GM12864 (cell line): ENCODE results near the gene POTEH.
"Not testable (repeated sequence)": the region's sequence is repeated elsewhere in the genome, so short reads cannot be mapped to it uniquely, and the experiment has no call there.

ENCODE experiments used
- DNase-seq: peaks from one replicate; pipeline ENCODE4 v3.0.0-alpha.2; 2011; ENCODE audit warnings: low read depth
- H3K4me3 ChIP-seq: 2 replicates; pipeline ENCODE4 v1.5.1; 2011; ENCODE audit warnings: mild to moderate bottlenecking, low read depth, low read length, control low read depth

The POTEH gene

DNA sequence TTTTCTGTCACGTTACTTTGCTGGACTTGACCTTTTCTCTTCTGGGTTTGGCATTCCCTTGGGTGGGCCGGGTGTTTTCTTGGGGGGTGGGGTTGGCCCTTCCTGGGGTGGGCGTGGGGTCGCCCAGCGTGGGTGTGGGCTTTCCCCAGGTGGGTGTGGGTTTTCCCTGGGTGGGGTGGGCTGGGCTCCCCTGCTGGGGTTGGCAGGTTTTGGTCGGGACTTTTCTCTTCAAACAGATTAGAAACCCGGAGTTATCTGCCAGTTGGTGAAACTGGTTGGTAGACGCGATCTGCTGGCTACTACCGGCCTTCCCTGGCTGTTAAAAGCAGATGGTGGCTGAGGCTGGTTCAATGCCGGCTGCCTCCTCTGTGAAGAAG, at the start of gene POTEH:
Gene POTEH, plus strand, starts transcription at position 278 of the 377 bp plus-strand sequence. Its CDS starts 52 bp downstream, at position 330.
- not testable (repeated sequence) for DNase-seq, H3K4me3 ChIP-seq

DNA sequence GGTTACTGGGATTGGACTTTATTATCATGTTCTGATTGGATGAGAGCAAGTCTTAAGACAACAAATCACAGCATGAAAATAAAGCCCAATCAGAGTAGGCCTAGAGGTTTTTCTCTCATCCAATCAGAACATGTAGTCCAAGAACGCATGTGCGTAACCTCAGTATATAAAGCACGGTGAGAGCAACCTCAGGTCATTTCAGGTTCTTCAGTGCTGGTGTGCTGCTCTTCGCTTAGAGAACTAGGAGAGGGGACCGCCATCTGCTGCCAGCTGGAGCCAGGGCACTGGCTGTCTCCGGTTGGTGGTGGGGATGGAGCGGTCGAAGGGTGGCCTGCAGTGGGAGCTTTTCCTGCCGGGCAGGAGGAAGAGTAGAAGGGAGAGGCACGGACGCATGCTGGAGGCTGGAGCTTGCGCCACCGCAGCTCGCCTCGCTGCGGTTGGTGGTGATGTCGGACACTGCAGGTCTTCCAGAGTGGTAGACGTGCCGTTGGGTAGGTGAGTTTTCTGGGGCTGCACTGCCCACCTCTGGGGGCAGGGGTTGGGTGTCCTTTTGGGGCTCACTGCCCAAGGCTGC, 47.5 kb upstream of the POTEH start:
- not testable (repeated sequence) for DNase-seq, H3K4me3 ChIP-seq

DNA sequence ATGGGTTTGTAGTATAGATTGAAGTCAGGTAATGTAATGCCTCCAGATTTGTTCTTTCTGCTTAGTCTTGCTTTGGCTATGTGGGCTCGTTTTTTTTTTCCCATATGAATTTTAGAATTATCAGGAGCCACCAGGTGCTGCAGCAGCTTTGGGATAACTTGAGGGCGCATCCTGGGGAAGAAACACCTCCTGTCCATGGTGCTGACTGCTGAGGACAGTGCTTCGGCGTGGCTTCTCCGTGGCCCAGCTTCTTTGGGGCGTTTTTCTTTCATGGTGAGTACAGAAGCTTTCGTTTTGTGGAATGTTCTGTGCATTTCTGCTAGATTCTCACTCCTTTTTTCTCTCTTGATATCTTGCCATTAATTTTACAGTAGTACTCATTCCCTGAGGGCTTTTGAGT, 37.9 kb upstream of the POTEH start:
- not testable (repeated sequence) for DNase-seq, H3K4me3 ChIP-seq

DNA sequence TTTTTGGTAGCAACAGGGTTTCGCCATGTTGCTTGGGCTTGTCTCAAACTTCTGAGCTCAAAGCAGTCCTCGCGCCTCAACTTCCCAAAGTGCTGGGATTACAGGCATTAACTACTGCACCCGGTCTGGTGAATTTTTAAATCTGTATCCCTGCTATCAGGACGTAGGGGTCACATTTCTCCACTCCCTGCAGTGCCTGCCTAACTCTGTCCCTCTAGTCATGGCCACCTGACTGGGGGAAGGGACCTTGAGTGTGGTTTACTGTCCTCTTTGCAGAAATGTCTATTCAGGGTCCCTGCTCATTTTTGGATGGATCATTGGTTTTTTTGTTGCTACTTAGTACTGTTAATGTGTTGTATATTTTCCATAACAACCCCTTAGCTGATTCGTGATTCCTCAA, 37.1 kb upstream of the POTEH start:
- not testable (repeated sequence) for DNase-seq, H3K4me3 ChIP-seq

DNA sequence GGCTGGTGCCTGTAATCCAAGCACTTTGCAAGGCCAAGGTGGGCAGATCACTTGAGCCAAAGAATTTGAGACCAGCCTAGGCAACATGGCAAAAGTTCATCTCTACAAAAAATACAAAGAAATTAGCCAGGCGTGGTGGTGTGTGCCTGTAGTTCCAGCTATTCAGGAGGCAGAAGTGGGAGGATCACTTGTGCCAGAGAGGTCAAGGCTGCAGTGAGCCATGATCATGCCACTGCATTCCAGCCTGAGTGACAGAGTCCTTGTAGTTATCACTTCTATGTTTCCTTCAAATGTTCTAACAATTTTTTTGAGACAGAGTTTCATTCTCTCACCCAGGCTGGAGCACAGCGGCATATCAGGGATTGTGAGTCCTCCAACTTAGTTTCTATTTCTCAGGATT, 36.6 kb upstream of the POTEH start:
- not testable (repeated sequence) for DNase-seq, H3K4me3 ChIP-seq

DNA sequence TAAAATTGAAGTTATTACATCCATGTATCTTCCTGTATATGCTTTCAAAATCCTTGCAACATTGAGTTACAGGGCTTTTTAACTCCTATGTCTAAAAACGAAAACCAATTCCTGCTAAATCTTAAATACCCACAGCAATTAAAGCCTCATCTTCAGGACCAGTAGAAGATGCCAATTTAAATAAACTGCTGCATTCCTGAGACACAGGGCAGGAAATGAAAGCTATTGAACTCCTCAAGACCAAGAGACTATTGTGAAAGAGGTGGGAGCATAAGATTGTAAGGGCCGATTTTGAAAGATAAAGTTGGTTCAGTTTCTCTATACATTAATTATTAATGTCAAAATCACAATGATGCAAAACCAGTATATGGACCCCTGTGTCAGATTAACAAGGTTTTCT, 28.7 kb upstream of the POTEH start:
- H3K4me3 ChIP-seq, DNase-seq: not testable (repeated sequence)

DNA sequence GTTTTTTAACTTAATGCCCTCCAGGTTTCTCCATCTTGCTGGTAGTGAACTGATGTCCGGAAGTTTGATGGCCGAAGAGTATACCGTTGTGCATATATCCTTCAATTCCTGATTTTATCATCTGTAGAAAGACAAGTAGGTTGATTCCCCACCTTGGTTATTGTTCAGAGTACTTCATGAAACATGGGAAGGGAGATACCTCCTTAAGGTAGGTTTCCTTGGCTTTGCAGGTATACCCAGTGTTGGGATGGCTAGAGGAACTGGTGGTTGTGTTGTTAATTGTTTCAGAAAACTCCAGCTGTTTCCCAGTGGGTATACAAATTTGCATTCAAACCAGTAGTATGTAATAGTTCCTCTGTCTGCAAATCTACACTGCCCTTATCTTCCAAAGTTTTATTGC, 25.1 kb upstream of the POTEH start:
- not testable (repeated sequence) for H3K4me3 ChIP-seq

DNA sequence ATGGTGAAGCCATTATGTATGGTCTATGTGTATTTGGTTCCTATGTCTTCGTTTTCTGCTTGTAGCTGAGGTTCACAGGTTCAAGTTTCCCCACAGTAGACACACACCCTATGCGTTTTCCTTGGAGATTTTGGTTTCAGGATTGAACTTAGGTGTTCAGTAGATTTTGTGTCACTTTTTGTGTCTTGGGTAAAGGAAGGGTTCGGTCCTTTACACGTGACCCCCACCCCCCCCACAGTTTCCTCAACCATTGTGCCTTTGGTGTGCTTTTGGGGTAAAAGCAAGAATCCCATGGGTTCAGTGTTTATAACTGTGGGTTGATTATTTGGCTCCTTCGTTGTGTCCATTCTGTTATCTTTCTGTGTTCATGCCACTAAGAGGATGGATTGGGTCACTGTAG, 24.3 kb upstream of the POTEH start:
- H3K4me3 ChIP-seq, result not testable (repeated sequence)

More for the DNA sequence above, 25.1 kb upstream of the POTEH start:
- not testable (repeated sequence) for DNase-seq

DNA sequence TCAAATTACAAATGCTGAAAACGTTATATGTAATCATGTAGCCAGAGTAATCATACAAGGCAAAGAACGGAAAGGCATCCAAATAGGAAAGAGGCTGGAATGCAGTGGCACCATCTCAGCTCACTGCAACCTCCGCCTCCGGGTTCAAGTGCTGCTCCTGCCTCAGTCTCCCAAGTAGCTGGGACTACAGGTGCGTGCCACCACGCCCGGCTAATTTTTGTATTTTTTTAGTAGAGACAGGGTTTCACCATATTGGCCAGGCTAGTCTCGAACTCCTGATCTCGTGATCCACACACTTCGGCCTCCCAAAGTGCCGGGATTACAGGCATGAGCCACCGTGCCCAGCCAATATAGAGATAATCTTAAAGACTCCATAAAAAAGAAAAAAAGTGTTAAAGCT, 20.4 kb upstream of the POTEH start:
- H3K4me3 ChIP-seq, DNase-seq: not testable (repeated sequence)

More for the DNA sequence above, 24.3 kb upstream of the POTEH start:
- DNase-seq, result not testable (repeated sequence)

DNA sequence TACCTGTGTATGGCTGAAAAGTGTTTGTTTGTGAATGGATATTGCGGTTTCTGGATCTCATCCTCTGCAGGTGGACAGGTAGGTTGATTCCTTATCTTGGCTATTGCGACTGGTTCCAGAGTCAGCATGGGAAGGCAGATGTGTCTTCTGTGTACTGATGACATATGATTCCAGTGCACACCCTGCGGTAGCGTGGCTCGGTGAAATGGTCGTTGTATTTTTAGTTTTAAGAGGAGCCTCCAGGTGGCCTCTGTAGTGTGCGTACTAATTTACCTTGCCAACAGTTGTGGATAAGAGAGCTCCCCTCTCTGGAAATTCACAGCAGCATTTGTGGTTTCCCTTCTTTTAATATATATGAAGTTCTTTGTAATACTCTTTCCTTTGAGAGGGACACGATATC, 10.1 kb upstream of the POTEH start:
- not testable (repeated sequence) for H3K4me3 ChIP-seq, DNase-seq

DNA sequence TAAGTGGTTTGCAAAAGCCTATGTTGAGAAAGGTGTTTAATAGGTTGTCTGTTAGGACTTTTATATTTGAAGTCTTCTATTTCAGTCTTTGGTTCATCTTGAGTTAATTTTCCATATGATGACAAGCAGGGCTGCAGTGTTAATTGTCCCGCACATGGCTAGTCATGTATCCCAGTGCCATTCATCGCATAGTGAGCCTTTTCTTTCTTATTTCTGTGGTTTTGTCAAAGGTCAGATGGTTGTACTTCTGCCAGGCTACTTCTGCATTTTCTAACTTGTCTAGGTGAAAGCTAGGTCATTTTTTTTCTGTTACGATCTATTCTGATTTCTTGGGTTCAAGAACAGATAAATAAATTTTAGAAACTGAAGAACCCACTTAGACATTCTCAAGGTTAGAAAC, 5.7 kb upstream of the POTEH start:
- not testable (repeated sequence) for DNase-seq, H3K4me3 ChIP-seq

DNA sequence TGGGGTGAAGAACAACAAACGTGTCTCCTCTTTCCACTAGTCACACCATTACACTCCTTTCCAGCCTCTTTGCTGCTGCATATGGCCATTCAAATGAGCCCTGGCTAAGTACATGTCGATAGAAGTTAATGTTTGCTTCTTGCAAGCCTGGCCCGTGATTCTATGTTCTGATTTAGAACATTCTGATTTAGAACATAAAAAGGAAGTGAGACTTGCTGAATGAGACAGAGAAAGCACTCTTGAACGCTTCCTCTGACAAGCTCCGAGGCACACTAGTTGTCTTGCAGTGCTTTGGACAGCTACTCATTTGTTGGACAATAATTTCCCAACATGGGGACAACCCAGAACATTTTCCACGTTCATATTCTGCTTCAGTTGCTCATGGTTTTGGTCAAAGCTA, 5.1 kb upstream of the POTEH start:
- H3K4me3 ChIP-seq, DNase-seq: not testable (repeated sequence)

DNA sequence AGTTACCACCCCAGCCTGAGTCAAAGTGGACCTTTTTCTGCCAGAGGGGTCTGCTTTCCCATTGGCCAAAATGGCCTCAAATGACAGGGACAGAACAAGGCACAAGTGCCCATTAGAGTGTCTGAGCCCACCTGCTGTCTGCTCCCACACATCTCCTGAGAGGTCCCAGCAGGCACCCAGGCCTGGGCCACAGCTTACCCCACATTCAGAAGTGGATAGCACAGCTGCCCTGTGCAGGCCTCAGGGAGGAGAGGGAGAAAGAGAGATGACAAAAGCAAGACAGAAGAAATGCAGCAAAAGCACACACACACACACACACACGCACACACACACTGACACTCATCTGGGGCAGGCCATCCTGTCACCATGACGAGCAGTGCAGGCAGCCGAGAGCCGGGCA, 4.2 kb upstream of the POTEH start:
- H3K4me3 ChIP-seq, DNase-seq: not testable (repeated sequence)

DNA sequence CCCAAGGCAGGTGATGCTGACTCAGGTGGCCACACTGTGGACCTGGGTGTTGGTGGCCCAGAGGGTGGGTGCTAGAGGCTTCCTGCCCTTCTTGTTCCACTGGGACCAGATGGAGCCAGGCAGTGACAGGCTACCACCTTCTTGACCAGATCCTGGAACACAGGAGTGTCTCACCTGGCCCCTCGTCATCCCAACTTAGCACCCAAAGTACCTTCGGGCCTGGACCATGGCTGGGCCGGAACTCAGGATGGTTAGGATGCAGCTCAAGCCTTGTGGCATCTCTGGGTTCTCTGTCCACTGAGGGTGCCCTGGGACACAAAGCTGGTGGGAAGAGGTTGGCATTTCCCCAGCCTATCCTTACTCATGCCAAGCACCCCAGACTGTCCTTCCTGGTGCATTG, 2.7 kb upstream of the POTEH start:
- not testable (repeated sequence) for H3K4me3 ChIP-seq

DNA sequence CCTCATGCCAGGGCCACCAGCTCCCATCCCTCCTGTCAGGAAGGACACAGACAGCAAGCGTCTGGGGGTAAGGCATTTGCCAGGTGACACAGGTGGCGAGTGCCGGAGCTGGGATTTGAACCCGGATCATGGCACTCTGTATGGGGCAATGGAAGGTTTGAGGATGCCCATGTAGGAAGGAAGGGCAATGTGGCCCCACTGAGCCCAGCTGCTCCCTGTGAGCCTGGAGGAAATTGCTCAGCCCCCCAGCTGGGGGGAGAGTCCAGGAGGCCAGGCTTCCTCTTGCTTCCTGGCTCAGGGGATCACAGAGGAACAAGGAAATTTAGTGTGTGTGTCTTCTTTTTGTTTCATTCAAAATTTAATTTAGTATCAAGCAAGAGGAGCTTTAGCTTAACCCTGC, 2.1 kb upstream of the POTEH start:
- DNase-seq, H3K4me3 ChIP-seq: not testable (repeated sequence)

More for the DNA sequence above, 2.7 kb upstream of the POTEH start:
- DNase-seq, result not testable (repeated sequence)

DNA sequence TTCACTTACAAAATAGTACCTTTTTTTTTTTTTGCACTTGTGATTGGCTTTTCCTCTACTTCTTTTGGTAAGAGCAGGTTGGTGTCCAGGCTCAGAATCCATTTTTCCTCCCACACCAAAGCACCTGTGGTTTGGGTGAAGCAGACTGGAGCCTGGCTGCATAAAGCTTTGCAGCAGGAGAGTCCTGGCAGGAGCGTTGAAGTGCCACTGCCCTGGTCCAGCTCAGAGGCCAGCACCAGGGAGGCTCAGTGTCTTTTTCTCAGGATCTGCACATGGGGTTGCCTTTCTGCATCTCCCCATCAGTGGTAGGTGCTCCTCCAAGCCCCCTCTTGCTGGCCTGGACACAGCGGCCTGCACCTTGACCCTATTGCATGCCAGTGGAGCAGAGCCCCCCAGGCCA, 1.7 kb upstream of the POTEH start:
- DNase-seq, H3K4me3 ChIP-seq: not testable (repeated sequence)

DNA sequence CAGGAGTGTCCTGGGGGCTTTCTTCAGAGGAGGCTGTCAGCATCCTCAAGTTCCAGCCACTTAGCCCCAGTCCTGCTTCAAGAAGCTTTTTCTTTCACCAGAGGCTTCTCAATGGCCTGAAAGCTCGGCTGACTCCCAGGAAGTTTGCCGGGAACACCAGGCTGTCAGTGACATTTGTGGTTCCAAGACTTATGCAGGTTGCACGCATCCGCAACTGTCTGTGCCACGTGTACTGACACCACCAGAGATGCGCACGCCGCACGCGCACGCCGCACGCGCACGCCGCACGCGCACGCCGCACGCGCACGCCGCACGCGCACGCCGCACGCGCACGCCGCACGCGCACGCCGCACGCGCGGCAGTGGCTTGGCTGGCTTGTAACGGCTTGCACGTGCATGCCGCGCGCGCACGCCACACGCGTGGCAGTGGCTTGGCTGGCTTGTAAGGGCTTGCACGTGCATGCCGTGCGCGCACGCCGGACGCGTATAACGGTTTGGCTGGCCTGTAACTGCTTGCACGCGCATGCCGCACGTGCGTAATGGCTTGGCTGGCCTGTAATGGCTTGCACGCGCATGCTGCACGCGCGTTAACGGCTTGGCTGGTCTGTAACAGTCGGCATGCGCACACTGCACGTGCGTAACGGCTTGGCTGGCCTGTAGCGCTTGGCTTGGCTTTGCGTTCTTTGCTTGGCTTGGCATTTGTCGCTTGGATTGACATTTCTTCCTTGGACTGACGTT, 646 bp upstream of the POTEH start:
- not testable (repeated sequence) for H3K4me3 ChIP-seq, DNase-seq

DNA sequence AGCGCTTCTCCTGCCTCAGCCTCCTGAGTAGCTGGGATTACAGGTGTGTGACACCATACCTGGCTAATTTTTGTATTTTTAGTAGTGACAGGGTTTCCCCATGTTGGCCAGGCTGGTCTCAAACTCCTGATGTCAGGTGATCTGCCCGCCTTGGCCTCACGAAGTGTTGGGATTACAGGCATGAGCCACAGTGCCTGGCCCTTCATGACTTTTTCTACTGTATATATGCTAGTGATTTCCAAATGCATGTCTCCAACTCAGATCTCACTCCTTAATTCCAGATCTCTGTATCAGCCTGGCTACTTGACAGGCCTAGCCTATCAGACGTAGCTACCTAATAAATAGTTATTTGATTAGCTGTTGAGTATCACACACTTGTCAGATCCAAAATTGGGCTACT, 23.8 kb downstream of the POTEH start:
- DNase-seq, result not testable (repeated sequence)

DNA sequence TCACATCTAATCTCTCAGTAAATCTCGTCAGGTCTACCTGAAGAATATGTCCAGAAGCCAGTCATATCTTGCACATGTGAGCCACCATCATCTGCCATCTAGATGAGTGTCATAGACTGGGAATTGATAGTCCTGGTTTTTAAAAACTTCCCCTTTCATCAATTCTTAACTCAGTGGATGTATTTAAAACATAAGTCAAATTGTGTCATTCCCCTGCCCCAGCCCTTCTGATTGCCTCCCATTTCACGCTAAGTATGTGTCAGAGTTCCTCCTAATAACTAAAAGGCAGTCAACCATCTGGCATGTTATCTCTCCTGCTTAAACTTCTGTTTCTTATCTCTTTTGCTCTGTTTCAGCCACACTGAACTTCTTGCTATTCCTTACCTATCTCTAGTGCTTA, 24.3 kb downstream of the POTEH start:
- not testable (repeated sequence) for DNase-seq, H3K4me3 ChIP-seq

More for the DNA sequence above, 23.8 kb downstream of the POTEH start:
- not testable (repeated sequence) for H3K4me3 ChIP-seq

DNA sequence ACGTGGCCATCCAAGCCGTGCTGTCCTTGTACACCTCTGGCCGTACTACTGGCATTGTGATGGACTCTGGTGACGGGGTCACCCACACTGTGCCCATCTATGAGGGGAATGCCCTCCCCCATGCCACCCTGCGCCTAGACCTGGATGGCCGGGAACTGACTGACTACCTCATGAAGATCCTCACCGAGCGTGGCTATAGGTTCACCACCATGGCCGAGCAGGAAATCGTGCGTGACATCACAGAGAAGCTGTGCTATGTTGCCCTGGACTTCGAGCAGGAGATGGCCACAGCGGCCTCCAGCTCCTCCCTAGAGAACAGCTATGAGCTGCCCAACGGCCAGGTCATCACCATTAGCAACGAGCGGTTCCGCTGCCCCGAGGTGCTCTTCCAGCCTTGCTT, 32.1 kb downstream of the POTEH start:
- H3K4me3 ChIP-seq, DNase-seq: not testable (repeated sequence)
